IMR-90 (cell line): ENCODE measurements around the gene RASGEF1C. TPM values are rescaled to one million over a fixed set of nuclear protein-coding genes. Genes with fewer than 3 reads are reported as not detected.

Source experiments
- ATAC-seq: fragments of 200-7000 bp; cut with Tn5 transposase; 2 replicates; pipeline ENCODE4 v1.9.1; 2020; ENCODE audit warnings: low read depth, mild to moderate bottlenecking, moderate library complexity
- BruUV-seq: library from RNA; stranded (reverse); fragments of 400-500 nt; replicated peaks from 2 replicates; lab custom pipeline; 2021; lab: Mats Ljungman, UMichigan
- CTCF ChIA-PET: fragments of 300-600 bp; formaldehyde crosslinking; extraction: SDS; loops from one replicate; lab custom pipeline; 2021; ENCODE audit warnings: antibody characterized with exemption; lab: Yijun Ruan, JAX
- POLR2A ChIA-PET: fragments of 300-600 bp; sonication (Branson Sonifier 250); formaldehyde crosslinking; loops from one replicate; lab custom pipeline; 2022; ENCODE audit warnings: antibody characterized with exemption; ENCODE audit not compliant: unreplicated experiment; lab: Charles Lee
- DNase-seq: peaks from one replicate; pipeline ENCODE4 v3.0.0; 2013
- H2AFZ ChIP-seq: replicated peaks from 2 replicates; pipeline ENCODE3; 2013; ENCODE audit warnings: low read length, mild to moderate bottlenecking; ENCODE audit not compliant: poor library complexity
- H2AK5ac ChIP-seq: 2 replicates; pipeline ENCODE4 v1.6.1; 2013; ENCODE audit warnings: low read depth, low read length, inconsistent platforms
- H2AK9ac ChIP-seq: replicated peaks from 2 replicates; pipeline ENCODE3; 2013; ENCODE audit warnings: mild to moderate bottlenecking, low read depth, low read length, moderate library complexity; ENCODE audit not compliant: poor library complexity
- H2BK120ac ChIP-seq: 2 replicates; pipeline ENCODE4 v1.6.1; 2013; ENCODE audit warnings: low read depth, low read length, inconsistent platforms
- H2BK15ac ChIP-seq: 3 replicates; pipeline ENCODE4 v1.6.1; 2013; ENCODE audit warnings: low read depth, low read length, inconsistent platforms
- H2BK20ac ChIP-seq: 2 replicates; pipeline ENCODE4 v1.6.1; 2013; ENCODE audit warnings: low read depth, mild to moderate bottlenecking, inconsistent platforms, low read length, moderate library complexity
- H2BK5ac ChIP-seq: 2 replicates; pipeline ENCODE4 v1.6.1; 2013; ENCODE audit warnings: mild to moderate bottlenecking, low read depth, low read length, inconsistent platforms; ENCODE audit not compliant: poor library complexity, severe bottlenecking
- H3K14ac ChIP-seq: replicated peaks from 2 replicates; pipeline ENCODE4 v1.6.1; 2013; ENCODE audit warnings: low read depth, low read length, inconsistent platforms
- H3K18ac ChIP-seq: 2 replicates; pipeline ENCODE4 v1.6.1; 2013; ENCODE audit warnings: low read depth, low read length, control low read depth
- H3K23ac ChIP-seq: 2 replicates; pipeline ENCODE4 v1.6.1; 2013; ENCODE audit warnings: low read depth, low read length, inconsistent platforms
- H3K27ac ChIP-seq: 2 replicates; pipeline ENCODE4 v1.5.1; 2013; ENCODE audit warnings: mild to moderate bottlenecking, control low read depth, low read length; ENCODE audit not compliant: insufficient read depth
- H3K27me3 ChIP-seq: 2 replicates; pipeline ENCODE4 v1.6.1; 2013; ENCODE audit warnings: low read length; ENCODE audit not compliant: control insufficient read depth, insufficient read depth
- H3K36me3 ChIP-seq: 2 replicates; pipeline ENCODE4 v1.6.1; 2013; ENCODE audit warnings: low read length, mixed read lengths; ENCODE audit not compliant: control insufficient read depth, insufficient read depth
- H3K4ac ChIP-seq: 2 replicates; pipeline ENCODE4 v1.6.1; 2013; ENCODE audit warnings: low read depth, low read length, inconsistent platforms
- H3K4me1 ChIP-seq: 2 replicates; pipeline ENCODE4 v1.6.1; 2013; ENCODE audit warnings: low read length, mixed read lengths; ENCODE audit not compliant: control insufficient read depth, insufficient read depth
- H3K4me2 ChIP-seq: 2 replicates; pipeline ENCODE4 v1.6.1; 2013; ENCODE audit warnings: low read depth, mild to moderate bottlenecking, control low read depth, low read length, moderate library complexity
- H3K4me3 ChIP-seq: 2 replicates; pipeline ENCODE4 v1.5.1; 2013; ENCODE audit warnings: low read depth, mild to moderate bottlenecking, control low read depth, low read length, moderate library complexity; ENCODE audit not compliant: insufficient read depth
- H3K56ac ChIP-seq: 2 replicates; pipeline ENCODE4 v1.6.1; 2013; ENCODE audit warnings: low read length, inconsistent platforms; ENCODE audit not compliant: insufficient read depth; ENCODE audit errors: extremely low read depth
- H3K79me1 ChIP-seq, 2 experiments: 2 replicates each; pipeline ENCODE4 v1.6.1; 2013; ENCODE audit warnings: low read length in 2 of 2, inconsistent platforms in 1 of 2, low read depth in 1 of 2
- H3K9ac ChIP-seq: 2 replicates; pipeline ENCODE4 v1.6.1; 2013; ENCODE audit warnings: low read depth, low read length, control low read depth
- H3K9me1 ChIP-seq: 2 replicates; pipeline ENCODE4 v1.6.1; 2013; ENCODE audit warnings: low read length, inconsistent platforms; ENCODE audit not compliant: insufficient read depth
- H3K9me3 ChIP-seq: 2 replicates; pipeline ENCODE4 v1.6.1; 2013; ENCODE audit warnings: low read length; ENCODE audit not compliant: control insufficient read depth, insufficient read depth
- H4K20me1 ChIP-seq: 2 replicates; pipeline ENCODE4 v1.6.1; 2013; ENCODE audit warnings: low read length, inconsistent platforms; ENCODE audit not compliant: insufficient read depth
- H4K5ac ChIP-seq: 2 replicates; pipeline ENCODE4 v1.6.1; 2013; ENCODE audit warnings: mild to moderate bottlenecking, low read depth, low read length, control low read depth
- H4K8ac ChIP-seq, 2 experiments: 2 replicates each; pipeline ENCODE4 v1.6.1; 2013; ENCODE audit warnings: low read depth in 2 of 2, low read length in 2 of 2, control low read depth in 1 of 2, inconsistent platforms in 1 of 2
- H4K91ac ChIP-seq: 2 replicates; pipeline ENCODE4 v1.6.1; 2013; ENCODE audit warnings: low read depth, low read length, inconsistent platforms; ENCODE audit not compliant: insufficient read depth
- CHD1 ChIP-seq: IDR thresholded peaks from 2 replicates; pipeline ENCODE4 v1.6.1; 2012; ENCODE audit warnings: low read depth, low read length, improper control_type of control experiment
- CTCF ChIP-seq: conservative IDR thresholded peaks from 2 replicates; pipeline ENCODE4 v1.5.1; 2012; ENCODE audit warnings: mild to moderate bottlenecking, low read depth, low read length, improper control_type of control experiment
- MAZ ChIP-seq: IDR thresholded peaks from 2 replicates; pipeline ENCODE4 v1.6.1; 2012; ENCODE audit warnings: low read depth, mild to moderate bottlenecking, low read length, improper control_type of control experiment, moderate library complexity, borderline replicate concordance
- RAD21 ChIP-seq: IDR thresholded peaks from 2 replicates; pipeline ENCODE4 v1.6.1; 2012; ENCODE audit warnings: low read length, improper control_type of control experiment
- RCOR1 ChIP-seq: IDR thresholded peaks from 2 replicates; pipeline ENCODE4 v1.6.1; 2012; ENCODE audit warnings: mild to moderate bottlenecking, low read length, improper control_type of control experiment; ENCODE audit not compliant: insufficient replicate concordance
- WGBS, 2 experiments: methylation state at CpG; one replicate each; pipeline versions ENCODE4 v1.1.5 to v1.1.7; 2013; ENCODE audit warnings: missing lambda C conversion rate in 2 of 2; ENCODE audit not compliant: insufficient read length in 1 of 2; ENCODE audit errors: extremely low coverage in 2 of 2; 5-methylcytosine and 5-hydroxymethylcytosine counted together
- dilution Hi-C: fragments of 300-500 bp; cut with HindIII; formaldehyde crosslinking; loops from one replicate; pipeline ENCODE4 v1.14.3; 2018; ENCODE audit warnings: low sequenced_read_pairs; ENCODE audit not compliant: unreplicated experiment
- in situ Hi-C: fragments of 300-500 bp; cut with MboI; formaldehyde crosslinking; loops from 3 replicates; pipeline ENCODE4 v1.14.3; 2019; ENCODE audit warnings: low sequenced_read_pairs, inconsistent platforms, mixed read lengths
- intact Hi-C: fragments of 100-400 bp; cut with micrococcal nuclease; formaldehyde crosslinking; loops from 2 replicates; pipeline ENCODE4 v1.10.0; 2022
- polyA plus RNA-seq, 3 experiments: library from polyadenylated mRNA; depleted of rRNA; stranded (reverse); fragments of >200 nt; gene quantifications; 2 replicates each; pipeline ENCODE4 v1.2.3, GENCODE V29; 2012; ENCODE audit warnings: low replicate concordance in 1 of 3
- total RNA-seq: library from RNA; depleted of rRNA; stranded (reverse); fragments of >200 nt; gene quantifications from 2 replicates; pipeline ENCODE4 v1.2.3, GENCODE V29; 2012

RASGEF1C gene
- total and polyA plus RNA-seq, 2 of the 4 experiments (the other 2 are of a cell fraction) = not detected

GRCh38 chr5:180082633-180083420 lies 126.2 kb downstream of the RASGEF1C start:
- Histone ChIP-seq H3K9me3 (no peaks in the 10 kb centered on the region), H4K91ac (no peak overlapping the region), H3K4ac (no peak overlapping the region), H2AFZ (no peak overlapping the region), H2BK20ac (no peak overlapping the region), H3K4me2 (no peak overlapping the region), H2BK5ac (no peak overlapping the region), H3K27ac (no peak overlapping the region), H3K36me3 (no peaks in the 10 kb centered on the region), H2BK15ac (no peak overlapping the region), H4K5ac (no peak overlapping the region), H3K79me1 (no peaks in the 10 kb centered on the region), H2AK9ac (no peak overlapping the region), H3K9ac (no peak overlapping the region), H3K14ac (no peak overlapping the region), H3K56ac (no peak overlapping the region), H3K4me1 (no peaks in the 10 kb centered on the region), H3K4me3 (no peak overlapping the region), H3K23ac (no peak overlapping the region), H2AK5ac (no peak overlapping the region), H2BK120ac (no peak overlapping the region), H3K18ac (no peak overlapping the region), H3K9me1 (no peaks in the 10 kb centered on the region), H4K8ac (no peak overlapping the region), H3K27me3 (peaks cover 22% of the 10 kb centered on the region; the same call in 1 of the 2 replicates), H4K20me1 (no peaks in the 10 kb centered on the region)
- 27% methylated on average over 2 of the region's 17 CpGs; no CpG with 5 or more reads in 1 of the 2 experiments for WGBS, 2 experiments
- intact Hi-C loops (no loop called here), in situ Hi-C loops (no loop called here), dilution Hi-C loops (no loop called here)
- DNase-seq = no peak
- POLR2A ChIA-PET = no interaction called here
- CTCF ChIA-PET = no interaction called here
- no peak for ATAC-seq
- BruUV-seq = no TSS peak
- no peak for TF ChIP-seq CTCF
- TF ChIP-seq RAD21 = no peak
- TF ChIP-seq RCOR1 = no peak
- TF ChIP-seq CHD1 = no peak
- no peak for TF ChIP-seq MAZ
